K562 (cell line): ENCODE measurements around the gene DSPP. TPM values are rescaled to one million over a fixed set of nuclear protein-coding genes. Genes with fewer than 3 reads are reported as not detected.
A peak's percentile ranks its signal among the peaks of the same experiment; 100 is the strongest.

ENCODE experiments used
- ATAC-seq: fragments of 200-7000 bp; cut with Tn5 transposase; 3 replicates; pipeline ENCODE4 v1.9.1; 2020; ENCODE audit warnings: moderate library complexity
- BruUV-seq: library from RNA; stranded (reverse); fragments of 400-500 nt; replicated peaks from 2 replicates; lab custom pipeline; 2021; lab: Mats Ljungman, UMichigan
- CTCF ChIA-PET: fragments of 300-600 bp; formaldehyde crosslinking; extraction: SDS; loops from one replicate; lab custom pipeline; 2021; ENCODE audit warnings: low intra/inter-chr PET ratio; lab: Yijun Ruan, JAX
- POLR2A ChIA-PET: fragments of 300-600, 350-650 bp; sonication (Branson Sonifier 250); formaldehyde crosslinking; extraction: SDS; loops from one replicate; lab custom pipeline; 2021; ENCODE audit warnings: antibody characterized with exemption, inconsistent platforms; lab: Yijun Ruan, JAX
- DNase-seq, 4 experiments: peaks; one replicate each; pipeline versions ENCODE4 v3.0.0 to v3.0.0-alpha.2; 2011 to 2018; ENCODE audit warnings: low spot score in 3 of 4, mixed read lengths in 3 of 4; ENCODE audit errors: extremely low read depth in 1 of 4
- FAIRE-seq: peaks from 2 replicates; lab custom pipeline; 2011; peaks lifted over from hg19 to GRCh38; lab: Jason Lieb, UNC
- H2AFZ ChIP-seq: 2 replicates; pipeline ENCODE4 v1.6.0; 2011; ENCODE audit warnings: low read depth, low read length, control low read depth, inconsistent platforms
- H3K27ac ChIP-seq: fragments of 200-600 bp; 3 replicates; pipeline ENCODE4 v1.8.0; 2011; ENCODE audit warnings: low read depth, mild to moderate bottlenecking, control low read depth, inconsistent platforms, low read length, moderate library complexity, mixed read lengths; ENCODE audit errors: extremely low read depth
- H3K27me3 ChIP-seq, 2 experiments: fragments of 300-600 bp in 1 of 2; 2 replicates in 1 of 2; 3 replicates in 1 of 2; pipeline versions ENCODE4 v1.6.0 to v1.8.0; 2011; ENCODE audit warnings: inconsistent platforms in 2 of 2, low read length in 2 of 2, mild to moderate bottlenecking in 1 of 2, mixed read lengths in 1 of 2, moderate library complexity in 1 of 2; ENCODE audit not compliant: control insufficient read depth in 2 of 2, insufficient read depth in 2 of 2
- H3K36me3 ChIP-seq: fragments of 300-600 bp; 3 replicates; pipeline ENCODE4 v1.8.0; 2011; ENCODE audit warnings: mild to moderate bottlenecking, low read length, inconsistent platforms; ENCODE audit not compliant: control insufficient read depth, insufficient read depth
- H3K4me1 ChIP-seq, 2 experiments: fragments of 200-600 bp in 1 of 2; replicated peaks in 1 of 2; 2 replicates in 1 of 2; 3 replicates in 1 of 2; pipeline versions ENCODE4 v1.5.1 to v1.8.0; 2011; ENCODE audit warnings: inconsistent platforms in 2 of 2, low read length in 2 of 2, mild to moderate bottlenecking in 1 of 2, mixed read lengths in 1 of 2, moderate library complexity in 1 of 2; ENCODE audit not compliant: control insufficient read depth in 2 of 2, insufficient read depth in 2 of 2
- H3K4me2 ChIP-seq: 2 replicates; pipeline ENCODE4 v1.6.1; 2011; ENCODE audit warnings: low read length, control low read depth, inconsistent platforms, mixed read lengths; ENCODE audit not compliant: insufficient read depth
- H3K4me3 ChIP-seq: fragments of 200-600 bp; sonication (generic), shearing (Covaris generic); 2 replicates; pipeline ENCODE4 v1.5.1; 2016; ENCODE audit warnings: control low read depth, inconsistent platforms
- H3K79me2 ChIP-seq: fragments of 200-600 bp; 3 replicates; pipeline ENCODE4 v1.8.0; 2011; ENCODE audit warnings: low read length, inconsistent platforms; ENCODE audit not compliant: control insufficient read depth, insufficient read depth
- H3K9ac ChIP-seq, 2 experiments: 2 replicates each; pipeline versions ENCODE4 v1.6.0 to v1.6.1; 2011; ENCODE audit warnings: low read depth in 2 of 2, low read length in 2 of 2, control low read depth in 1 of 2, inconsistent platforms in 1 of 2, mild to moderate bottlenecking in 1 of 2, mixed read lengths in 1 of 2; ENCODE audit not compliant: insufficient read depth in 1 of 2
- H3K9me1 ChIP-seq: one replicate; pipeline ENCODE4 v1.6.0; 2011; ENCODE audit warnings: inconsistent platforms, mild to moderate bottlenecking, low read length, moderate library complexity; ENCODE audit not compliant: control insufficient read depth, insufficient read depth
- H3K9me3 ChIP-seq: replicated peaks from 2 replicates; pipeline ENCODE4 v1.5.1; 2011; ENCODE audit warnings: low read depth, low read length, inconsistent platforms; ENCODE audit not compliant: control insufficient read depth, insufficient read depth
- H4K20me1 ChIP-seq: replicated peaks from 2 replicates; pipeline ENCODE4 v1.6.1; 2011; ENCODE audit warnings: low read length, inconsistent platforms, mixed read lengths; ENCODE audit not compliant: control insufficient read depth, insufficient read depth
- BACH1 ChIP-seq: fragments of 200-800 bp; sonication (Bioruptor generic); IDR thresholded peaks from 2 replicates; pipeline ENCODE4 v1.6.1; 2016; ENCODE audit warnings: missing genetic modification characterization, missing compliant biosample characterization
- BRD4 ChIP-seq: fragments of 200-600 bp; sonication (generic); IDR thresholded peaks from 2 replicates; pipeline ENCODE4 v1.6.1; 2017; ENCODE audit warnings: inconsistent platforms
- BRF2 ChIP-seq: IDR thresholded peaks from 3 replicates; pipeline ENCODE4 v1.6.1; 2011; ENCODE audit warnings: borderline replicate concordance, mild to moderate bottlenecking; ENCODE audit not compliant: insufficient read length, insufficient read depth
- GABPA ChIP-seq: fragments of 200-800 bp; sonication (Bioruptor generic); conservative IDR thresholded peaks from 2 replicates; pipeline ENCODE4 v1.6.1; 2016; ENCODE audit warnings: low read depth, missing genetic modification characterization, missing compliant biosample characterization
- MEIS2 ChIP-seq: fragments of 450-650 bp; IDR thresholded peaks from 2 replicates; pipeline ENCODE4 v1.6.1; 2014; ENCODE audit warnings: mild to moderate bottlenecking; ENCODE audit not compliant: partially characterized antibody
- MTA3 ChIP-seq: fragments of 450-650 bp; formaldehyde crosslinking; IDR thresholded peaks from 2 replicates; pipeline ENCODE4 v1.6.1; 2017; ENCODE audit warnings: mild to moderate bottlenecking, borderline replicate concordance
- PRDM10 ChIP-seq: fragments of 450-650 bp; IDR thresholded peaks from 2 replicates; pipeline ENCODE4 v1.6.1; 2018; ENCODE audit not compliant: partially characterized antibody
- PYGO2 ChIP-seq: fragments of 450-650 bp; IDR thresholded peaks from 2 replicates; pipeline ENCODE4 v1.6.1; 2016; ENCODE audit warnings: mild to moderate bottlenecking, missing genetic modification characterization, moderate library complexity, missing compliant biosample characterization
- SIX5 ChIP-seq, 2 experiments: IDR thresholded peaks; 2 replicates each; pipeline ENCODE4 v1.6.1; 2011; ENCODE audit warnings: low read length in 2 of 2, borderline replicate concordance in 1 of 2, low read depth in 1 of 2, mild to moderate bottlenecking in 1 of 2, moderate library complexity in 1 of 2; ENCODE audit not compliant: insufficient read depth in 1 of 2
- ZBTB49 ChIP-seq: sonication (generic); formaldehyde crosslinking; IDR thresholded peaks from 2 replicates; pipeline ENCODE4 v1.8.0; 2022; ENCODE audit warnings: missing genetic modification reagents, mild to moderate bottlenecking, borderline replicate concordance
- ZFP36 ChIP-seq: fragments of 150-350 bp; IDR thresholded peaks from 2 replicates; pipeline ENCODE4 v1.6.1; 2018; ENCODE audit warnings: low read length, low read depth; ENCODE audit not compliant: partially characterized antibody
- ZNF140 ChIP-seq: fragments of 250-450 bp; sonication (Bioruptor Pico); IDR thresholded peaks from 2 replicates; pipeline ENCODE4 v1.8.0; 2021; ENCODE audit warnings: moderate library complexity, mild to moderate bottlenecking, inconsistent platforms
- ZNF282 ChIP-seq: sonication (generic); formaldehyde crosslinking; IDR thresholded peaks from 2 replicates; pipeline ENCODE4 v1.8.1; 2023; ENCODE audit warnings: missing genetic modification reagents
- ZNF589 ChIP-seq: fragments of 200-800 bp; sonication (Bioruptor generic); IDR thresholded peaks from 2 replicates; pipeline ENCODE4 v1.6.1; 2016; ENCODE audit warnings: low read depth, missing genetic modification characterization, missing compliant biosample characterization
- WGBS: fragments of 100-300 bp; shearing (Covaris generic); methylation state at CpG from one replicate; pipeline ENCODE4 v1.1.6; 2016; ENCODE audit warnings: low coverage, mixed read lengths; ENCODE audit not compliant: insufficient coverage; ENCODE audit errors: missing lambda C conversion rate; 5-methylcytosine and 5-hydroxymethylcytosine counted together
- in situ Hi-C: fragments of 300-500 bp; cut with MboI; formaldehyde crosslinking; loops from 4 replicates; pipeline ENCODE4 v1.15.0; 2018; ENCODE audit warnings: inconsistent platforms, mixed read lengths
- intact Hi-C: fragments of 100-400 bp; cut with micrococcal nuclease; formaldehyde crosslinking; loops from 2 replicates; pipeline ENCODE4 v1.14.2; 2022
- polyA plus RNA-seq, 8 experiments: library from polyadenylated mRNA; depleted of rRNA in 4 of 8; stranded (reverse) in 5 of 8; unstranded in 3 of 8; fragments of >200 nt; fragmentation: Nextera tagmentation in 2 of 8; fragmentation: Illumina TruSeq in 1 of 8; extraction: Ambion mirVana in 2 of 8; extraction: Trizol in 1 of 8; gene quantifications; 2 replicates each; pipeline versions ENCODE4 v1.2.1 to v1.2.3, GENCODE V29; 2011 to 2014; ENCODE audit warnings: inconsistent platforms in 1 of 8, missing spikeins in 1 of 8
- total RNA-seq, 7 experiments: library from RNA; depleted of rRNA in 6 of 7; stranded (reverse); fragments of >200 nt in 6 of 7; fragmentation: Illumina TruSeq in 2 of 7; extraction: Trizol in 2 of 7; gene quantifications; 2 replicates each; pipeline versions ENCODE4 v1.2.1 to v1.2.3, GENCODE V29; 2011 to 2021; ENCODE audit warnings: low replicate concordance in 1 of 7

Gene DSPP
- total and polyA plus RNA-seq, 9 of the 15 experiments (the other 6 are each of a cell fraction or from before 2014, with no cell fraction given), result not detected

- Histone ChIP-seq H3K79me2 (no peaks in the 10 kb centered on the region), H3K9me3 (no peaks in the 10 kb centered on the region), H4K20me1 (no peaks in the 10 kb centered on the region), H3K4me3 (no peak overlapping the region), H2AFZ (no peak overlapping the region; the same call in 1 of the 2 replicates), H3K9ac (no peak overlapping the region), H3K4me1 (no peaks in the 10 kb centered on the region; a peak in 1 of 5 replicates), H3K27me3 (0 out of 5 replicates have a peak, but pooled peaks cover 0 to 3% of the 10 kb centered on the region in 2 experiments), H3K9me1 (no peaks in the 10 kb centered on the region), H3K27ac (no peak overlapping the region), H3K4me2 (no peak overlapping the region), H3K36me3 (no peaks in the 10 kb centered on the region)
- DNase-seq (peak in 1 of 4 experiments; percentile 10), ATAC-seq (peak; percentile 62), FAIRE-seq (no peak)
- POLR2A ChIA-PET, result no interaction called here
- WGBS, result 0% methylated on average over 8 of the region's 8 CpGs
- CTCF ChIA-PET, result no interaction called here
- no TSS peak for BruUV-seq
- intact Hi-C loops (no loop called here), in situ Hi-C loops (no loop called here)
- TF ChIP-seq ZBTB49 (CRISPR knock-in tag) (no peak), ZNF282 (no peak), SIX5 (IDR thresholded peaks at IDR 0.05; ENCODE audit: borderline replicate concordance in 1 of 2, insufficient read depth in 1 of 2, low read depth in 1 of 2, low read length in 2 of 2) (no peak), ZNF589 (peak; percentile 63; the same call in 1 of the 2 replicates), PYGO2 (no peak), BRD4 (no peak), GABPA (tag) (peak; percentile 69), MEIS2 (no peak), BRF2 (no peak), ZNF140 (CRISPR knock-in tag) (no peak), BACH1 (tag) (peak; percentile 38; the same call in 1 of the 2 replicates), MTA3 (no peak), ZFP36 (peak; percentile 28), PRDM10 (no peak)
Observed at GRCh38 chr4:87559090-87559837, 49.1 kb upstream of the DSPP start.
